ENCODE results near the gene YPEL3.
"Not testable (repeated sequence)": the region's sequence is repeated elsewhere in the genome, so short reads cannot be mapped to it uniquely, and the experiment has no call there.

YPEL3 gene

DNA sequence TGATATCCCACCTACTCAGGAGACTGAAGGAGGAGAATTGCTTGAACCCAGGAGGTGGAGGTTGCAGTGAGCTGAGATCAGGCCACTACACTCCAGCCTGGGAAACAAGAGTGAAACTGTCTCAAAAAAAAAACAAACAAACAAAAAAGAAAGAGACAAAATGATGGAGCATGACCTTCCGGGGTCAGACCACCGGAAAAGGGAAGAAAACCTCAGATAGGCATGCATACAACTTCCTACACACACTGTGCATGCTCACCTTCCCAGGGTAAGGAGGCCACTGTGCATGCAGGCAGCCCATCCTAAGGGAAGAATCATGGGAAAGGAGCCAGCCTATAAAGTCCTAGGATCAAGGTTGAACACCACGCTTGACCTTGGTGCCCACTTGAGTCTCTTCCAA lies 36.6 kb upstream of the YPEL3 start:
- H3K4me1 ChIP-seq (ENCODE audit: control insufficient read depth, insufficient read depth, low read length): no peaks in the 10 kb centered on the region
- no peaks in the 10 kb centered on the region for H3K9me3 ChIP-seq (ENCODE audit: control insufficient read depth, insufficient read depth, low read length)
- no peak for DNase-seq (ENCODE audit: low read depth, low spot score)
- H3K27me3 ChIP-seq (ENCODE audit: control insufficient read depth, insufficient read depth, low read length): no peaks in the 10 kb centered on the region
- H3K4me3 ChIP-seq (ENCODE audit: low read length): no peak overlapping the region
- H3K36me3 ChIP-seq (ENCODE audit: control insufficient read depth, insufficient read depth, low read length): no peaks in the 10 kb centered on the region
- no CpG with 5 or more reads among the region's 3 CpGs for WGBS (ENCODE audit: insufficient coverage, insufficient read length)
- no peak overlapping the region for H3K27ac ChIP-seq (ENCODE audit: low read length)

DNA sequence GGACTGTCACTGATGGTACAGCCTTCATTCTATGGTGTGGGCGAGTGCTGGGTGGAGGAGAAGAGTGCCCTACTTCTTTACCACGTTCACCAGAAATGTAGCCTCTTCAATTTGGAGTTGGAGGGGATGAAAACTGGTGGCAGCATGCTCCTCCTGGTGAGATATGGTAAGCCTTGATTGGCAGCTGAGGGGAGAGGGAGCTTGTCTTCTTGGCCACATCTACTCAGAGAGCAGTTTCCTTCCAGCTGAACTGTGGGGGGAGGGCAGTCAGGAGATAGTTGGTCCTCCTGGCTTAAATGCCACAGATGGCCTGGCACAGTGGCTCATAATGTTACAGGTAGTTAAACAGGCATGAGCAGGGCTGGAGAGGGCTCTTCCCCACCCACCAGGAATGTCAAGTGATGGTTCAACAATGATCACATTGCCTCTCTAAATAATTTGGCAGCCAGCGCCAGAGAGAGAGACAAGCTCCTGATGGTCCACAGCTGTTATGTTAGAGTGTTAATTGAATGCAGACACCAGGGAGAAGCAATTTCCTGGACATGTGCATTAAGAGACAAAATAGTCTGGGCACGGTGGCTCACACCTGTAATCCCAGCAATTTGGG lies 36.0 kb upstream of the YPEL3 start:
- no peak for DNase-seq (ENCODE audit: low read depth, low spot score)
- Histone ChIP-seq H3K36me3 (ENCODE audit: control insufficient read depth, insufficient read depth, low read length) (no peaks in the 10 kb centered on the region), H3K4me1 (ENCODE audit: control insufficient read depth, insufficient read depth, low read length) (no peaks in the 10 kb centered on the region), H3K27me3 (ENCODE audit: control insufficient read depth, insufficient read depth, low read length) (no peaks in the 10 kb centered on the region), H3K27ac (ENCODE audit: low read length) (no peak overlapping the region), H3K9me3 (ENCODE audit: control insufficient read depth, insufficient read depth, low read length) (no peaks in the 10 kb centered on the region), H3K4me3 (ENCODE audit: low read length) (no peak overlapping the region)
- WGBS (ENCODE audit: insufficient coverage, insufficient read length): no CpG with 5 or more reads among the region's 4 CpGs

DNA sequence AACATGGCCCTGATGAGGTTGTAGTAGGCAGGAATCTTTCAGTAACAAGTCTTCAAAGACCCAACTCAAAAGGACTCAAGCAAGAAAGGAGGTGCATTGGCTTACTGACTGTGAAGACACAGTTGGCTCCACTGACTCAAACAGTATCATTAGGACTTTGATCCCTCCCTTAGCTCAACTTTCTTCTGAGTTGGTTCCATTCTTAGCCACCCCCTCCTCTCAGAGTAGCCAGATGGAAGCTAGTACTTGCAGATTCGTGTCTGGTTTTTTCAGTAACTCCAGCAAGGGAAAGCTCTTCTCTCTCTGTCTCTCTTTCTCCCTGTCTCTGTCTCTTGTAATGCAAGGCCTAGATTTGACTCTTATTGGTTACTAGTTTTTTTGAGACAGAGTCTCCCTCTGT lies 32.0 kb upstream of the YPEL3 start:
- no peaks in the 10 kb centered on the region for H3K9me3 ChIP-seq (ENCODE audit: control insufficient read depth, insufficient read depth, low read length)
- H3K27ac ChIP-seq (ENCODE audit: low read length): no peak overlapping the region
- H3K36me3 ChIP-seq (ENCODE audit: control insufficient read depth, insufficient read depth, low read length): no peaks in the 10 kb centered on the region
- H3K4me3 ChIP-seq (ENCODE audit: low read length): no peak overlapping the region
- no peak for DNase-seq (ENCODE audit: low read depth, low spot score)
- no CpG with 5 or more reads among the region's 1 CpG for WGBS (ENCODE audit: insufficient coverage, insufficient read length)
- no peaks in the 10 kb centered on the region for H3K4me1 ChIP-seq (ENCODE audit: control insufficient read depth, insufficient read depth, low read length)
- H3K27me3 ChIP-seq (ENCODE audit: control insufficient read depth, insufficient read depth, low read length): no peaks in the 10 kb centered on the region

DNA sequence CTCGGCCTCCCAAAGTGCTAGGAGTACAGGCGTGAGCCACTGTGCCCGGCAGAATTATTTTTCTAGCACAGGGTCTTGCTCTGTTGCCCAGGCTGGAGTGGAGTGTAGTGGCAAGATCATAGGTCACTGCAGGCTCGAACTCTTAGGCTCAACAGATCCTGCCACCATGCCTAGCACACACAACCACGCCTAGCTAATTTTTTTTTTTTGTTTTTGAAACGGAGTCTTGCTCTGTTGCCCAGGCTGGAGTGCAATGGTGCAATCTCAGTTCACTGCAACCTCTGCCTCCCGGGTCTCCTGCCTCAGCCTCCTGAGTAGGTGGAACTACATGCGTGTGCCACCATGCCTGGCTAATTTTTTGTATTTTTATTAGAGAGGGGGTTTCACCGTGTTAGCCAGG lies 29.7 kb upstream of the YPEL3 start:
- H3K9me3 ChIP-seq (ENCODE audit: control insufficient read depth, insufficient read depth, low read length); H3K4me3 ChIP-seq (ENCODE audit: low read length); DNase-seq (ENCODE audit: low read depth, low spot score); H3K36me3 ChIP-seq (ENCODE audit: control insufficient read depth, insufficient read depth, low read length); H3K4me1 ChIP-seq (ENCODE audit: control insufficient read depth, insufficient read depth, low read length); H3K27me3 ChIP-seq (ENCODE audit: control insufficient read depth, insufficient read depth, low read length); H3K27ac ChIP-seq (ENCODE audit: low read length): not testable (repeated sequence)
- WGBS (ENCODE audit: insufficient coverage, insufficient read length): no CpG with 5 or more reads among the region's 9 CpGs

DNA sequence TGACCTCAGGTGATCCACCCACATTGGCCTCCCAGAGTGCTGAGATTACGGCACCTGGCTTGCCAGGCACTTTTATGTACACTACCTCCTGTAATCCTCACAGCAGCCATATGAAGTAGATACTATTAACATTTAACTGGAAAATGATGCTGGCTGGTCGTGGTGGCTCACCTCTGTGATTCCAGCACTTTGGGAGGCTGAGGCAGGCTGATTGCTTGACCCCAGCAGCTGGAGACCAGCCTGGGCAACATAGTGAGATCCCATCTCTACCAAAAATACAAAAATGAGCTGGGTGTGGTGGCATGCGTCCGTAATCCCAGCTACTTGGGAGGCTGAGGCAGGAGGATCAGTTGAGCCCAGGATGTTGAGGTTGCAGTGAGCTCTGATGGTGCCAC lies 29.0 kb upstream of the YPEL3 start:
- whole genome bisulfite sequencing (ENCODE audit: insufficient coverage, insufficient read length): no CpG with 5 or more reads among the region's 4 CpGs
- Histone ChIP-seq H3K9me3 (ENCODE audit: control insufficient read depth, insufficient read depth, low read length) (no peaks in the 10 kb centered on the region), H3K27ac (ENCODE audit: low read length) (no peak overlapping the region), H3K4me1 (ENCODE audit: control insufficient read depth, insufficient read depth, low read length) (no peaks in the 10 kb centered on the region), H3K36me3 (ENCODE audit: control insufficient read depth, insufficient read depth, low read length) (no peaks in the 10 kb centered on the region), H3K4me3 (ENCODE audit: low read length) (no peak overlapping the region), H3K27me3 (ENCODE audit: control insufficient read depth, insufficient read depth, low read length) (no peaks in the 10 kb centered on the region)
- no peak for DNase-seq (ENCODE audit: low read depth, low spot score)

DNA sequence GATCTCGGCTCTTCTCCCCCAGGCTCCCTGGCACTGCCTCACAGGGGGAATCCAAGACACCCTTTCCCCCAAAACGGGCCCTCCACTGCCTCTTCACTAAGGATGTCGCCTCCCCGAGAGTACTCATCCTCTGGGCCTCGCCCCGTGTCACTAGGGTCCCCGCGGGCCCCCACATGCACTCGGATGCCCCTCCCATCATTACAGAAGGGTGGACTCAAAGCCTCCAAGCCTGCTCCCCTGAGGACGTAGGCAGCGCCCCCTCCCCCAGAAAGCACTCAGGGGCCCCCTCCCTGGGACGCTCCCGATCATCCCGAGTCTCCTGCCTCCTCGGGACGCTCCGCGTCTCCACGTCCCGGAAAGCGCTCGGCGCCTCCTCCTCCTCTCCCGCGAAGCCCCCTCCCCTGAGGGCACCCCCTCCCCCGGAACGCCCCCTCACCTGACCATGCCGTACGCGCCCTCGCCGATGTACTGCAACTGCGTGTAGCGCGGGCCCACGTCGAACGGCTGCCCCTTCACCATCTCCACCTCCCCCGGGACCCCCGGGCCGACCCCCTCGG lies 26.7 kb upstream of the YPEL3 start:
- no peaks in the 10 kb centered on the region for H3K4me1 ChIP-seq (ENCODE audit: control insufficient read depth, insufficient read depth, low read length)
- no peak for DNase-seq (ENCODE audit: low read depth, low spot score)

DNA sequence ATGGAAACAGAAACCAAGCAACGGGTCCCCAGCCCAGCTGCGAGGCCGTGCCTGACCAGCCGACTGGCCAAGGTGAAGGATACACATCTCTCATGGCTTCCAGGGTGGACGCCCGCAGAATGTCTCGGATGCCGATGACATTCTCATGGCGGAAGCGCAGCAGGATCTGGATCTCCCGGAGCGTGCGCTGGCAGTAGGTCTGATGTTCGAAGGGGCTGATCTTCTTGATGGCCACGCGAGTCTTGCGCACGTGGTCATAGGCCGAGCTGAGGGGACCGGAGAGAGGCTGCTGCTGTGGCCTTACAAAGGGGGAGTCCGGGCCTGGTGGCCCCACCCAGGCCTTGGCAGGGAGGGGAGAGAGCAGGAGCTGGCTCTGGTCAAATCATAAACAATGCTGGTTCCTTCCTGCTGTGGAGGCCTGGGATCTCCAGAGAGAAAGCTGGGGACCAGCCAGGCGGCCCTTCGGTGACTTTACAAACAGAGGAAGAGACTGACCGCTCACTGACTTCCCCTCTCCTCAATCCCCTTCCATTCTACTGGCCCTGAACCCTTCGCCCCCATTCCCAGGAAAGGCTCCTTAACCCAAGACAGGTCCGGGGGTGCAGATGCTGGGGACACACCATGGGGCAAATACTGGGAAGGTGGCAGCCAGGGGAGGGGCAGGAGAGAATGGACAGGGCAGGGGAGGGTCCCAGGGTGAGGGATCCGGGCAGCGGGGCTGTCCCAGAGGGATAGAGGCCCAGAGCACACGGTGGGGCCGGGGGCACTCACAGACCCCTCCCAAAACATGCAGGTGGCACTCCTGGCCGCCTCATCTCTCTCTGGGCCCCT lies 25.9 kb upstream of the YPEL3 start:
- no peak for DNase-seq (ENCODE audit: low read depth, low spot score)
- no peaks in the 10 kb centered on the region for H3K9me3 ChIP-seq (ENCODE audit: control insufficient read depth, insufficient read depth, low read length)
- no peaks in the 10 kb centered on the region for H3K4me1 ChIP-seq (ENCODE audit: control insufficient read depth, insufficient read depth, low read length)
- no peak overlapping the region for H3K27ac ChIP-seq (ENCODE audit: low read length)
- peak overlapping the region; percentile 70; the same call in 1 of the 2 replicates for H3K4me3 ChIP-seq (ENCODE audit: low read length)
- H3K27me3 ChIP-seq (ENCODE audit: control insufficient read depth, insufficient read depth, low read length): no peaks in the 10 kb centered on the region
- WGBS (ENCODE audit: insufficient coverage, insufficient read length): no CpG with 5 or more reads among the region's 31 CpGs
- H3K36me3 ChIP-seq (ENCODE audit: control insufficient read depth, insufficient read depth, low read length): peaks cover 4% of the 10 kb centered on the region; the same call in 1 of the 2 replicates

More for the DNA sequence above, 26.7 kb upstream of the YPEL3 start:
- no CpG with 5 or more reads among the region's 42 CpGs for WGBS (ENCODE audit: insufficient coverage, insufficient read length)
- Histone ChIP-seq H3K27me3 (ENCODE audit: control insufficient read depth, insufficient read depth, low read length) (no peaks in the 10 kb centered on the region), H3K27ac (ENCODE audit: low read length) (no peak overlapping the region), H3K9me3 (ENCODE audit: control insufficient read depth, insufficient read depth, low read length) (no peaks in the 10 kb centered on the region), H3K36me3 (ENCODE audit: control insufficient read depth, insufficient read depth, low read length) (peaks cover 2% of the 10 kb centered on the region; the same call in 1 of the 2 replicates), H3K4me3 (ENCODE audit: low read length) (peak overlapping the region; percentile 70; the same call in 1 of the 2 replicates)

DNA sequence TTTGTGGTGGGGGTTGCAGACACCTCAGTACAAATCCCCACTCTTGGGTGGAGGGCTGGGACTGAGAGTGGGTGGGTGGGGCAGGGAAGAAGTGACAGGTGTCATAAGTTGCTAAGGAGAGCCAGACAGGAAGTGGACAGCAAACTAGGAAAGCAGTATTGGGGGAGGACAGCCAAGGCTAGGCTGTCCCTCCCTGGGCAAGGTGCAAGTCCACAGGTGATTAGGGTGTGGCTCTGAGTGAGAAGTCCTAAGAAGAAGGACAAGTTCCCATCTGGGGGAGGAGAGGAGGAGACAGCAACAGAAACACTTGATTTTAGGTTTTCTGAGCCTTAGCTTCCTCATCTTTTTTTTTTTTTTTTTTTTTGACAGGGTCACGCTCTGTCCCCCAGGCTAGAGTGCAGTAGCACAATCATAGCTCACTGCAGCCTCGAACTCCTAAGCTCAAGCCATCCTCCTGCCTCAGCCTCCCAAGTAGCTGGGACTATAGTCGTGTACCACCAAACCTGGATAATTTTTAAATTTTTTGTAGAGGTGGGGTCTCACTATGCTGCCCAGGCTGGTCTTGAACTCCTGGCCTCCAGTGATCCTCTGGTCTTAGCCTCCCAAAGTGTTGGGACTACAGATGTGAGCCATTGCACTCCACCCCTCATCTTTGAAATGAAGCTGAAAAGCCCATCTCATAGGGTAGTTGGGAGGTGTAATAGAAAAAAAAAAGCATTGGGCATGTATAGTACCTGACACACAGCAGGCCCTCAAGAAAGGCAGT lies 24.5 kb upstream of the YPEL3 start:
- no peaks in the 10 kb centered on the region for H3K9me3 ChIP-seq (ENCODE audit: control insufficient read depth, insufficient read depth, low read length)
- DNase-seq (ENCODE audit: low read depth, low spot score): no peak
- no peaks in the 10 kb centered on the region for H3K4me1 ChIP-seq (ENCODE audit: control insufficient read depth, insufficient read depth, low read length)
- no peak overlapping the region for H3K27ac ChIP-seq (ENCODE audit: low read length)
- peaks cover 4% of the 10 kb centered on the region; the same call in 1 of the 2 replicates for H3K36me3 ChIP-seq (ENCODE audit: control insufficient read depth, insufficient read depth, low read length)
- no peak overlapping the region for H3K4me3 ChIP-seq (ENCODE audit: low read length)
- no CpG with 5 or more reads among the region's 3 CpGs for WGBS (ENCODE audit: insufficient coverage, insufficient read length)
- H3K27me3 ChIP-seq (ENCODE audit: control insufficient read depth, insufficient read depth, low read length): no peaks in the 10 kb centered on the region

DNA sequence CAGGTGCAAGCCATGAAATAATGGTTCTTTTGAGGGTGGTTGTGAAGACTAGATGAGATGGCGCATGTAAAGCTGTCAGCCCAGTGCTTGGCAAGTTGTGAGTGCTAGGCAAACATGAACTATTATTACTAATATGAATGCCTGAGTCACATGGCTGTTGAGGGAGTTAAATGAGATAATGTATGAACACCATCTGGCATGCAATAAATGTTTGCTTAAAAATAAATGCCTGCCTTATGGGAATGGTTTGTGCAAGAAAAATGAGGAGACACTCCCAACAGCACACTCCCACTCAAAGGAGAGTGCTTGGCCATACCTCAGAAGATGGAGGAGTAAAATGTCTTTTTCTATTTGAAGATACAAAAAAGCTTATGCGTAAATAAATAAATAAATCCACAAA lies 23.4 kb upstream of the YPEL3 start:
- Histone ChIP-seq H3K36me3 (ENCODE audit: control insufficient read depth, insufficient read depth, low read length) (peaks cover 4% of the 10 kb centered on the region; the same call in 1 of the 2 replicates), H3K4me3 (ENCODE audit: low read length) (no peak overlapping the region), H3K27ac (ENCODE audit: low read length) (no peak overlapping the region), H3K27me3 (ENCODE audit: control insufficient read depth, insufficient read depth, low read length) (no peaks in the 10 kb centered on the region), H3K4me1 (ENCODE audit: control insufficient read depth, insufficient read depth, low read length) (no peaks in the 10 kb centered on the region), H3K9me3 (ENCODE audit: control insufficient read depth, insufficient read depth, low read length) (no peaks in the 10 kb centered on the region)
- DNase-seq (ENCODE audit: low read depth, low spot score): no peak
- WGBS (ENCODE audit: insufficient coverage, insufficient read length): no CpG with 5 or more reads among the region's 2 CpGs

DNA sequence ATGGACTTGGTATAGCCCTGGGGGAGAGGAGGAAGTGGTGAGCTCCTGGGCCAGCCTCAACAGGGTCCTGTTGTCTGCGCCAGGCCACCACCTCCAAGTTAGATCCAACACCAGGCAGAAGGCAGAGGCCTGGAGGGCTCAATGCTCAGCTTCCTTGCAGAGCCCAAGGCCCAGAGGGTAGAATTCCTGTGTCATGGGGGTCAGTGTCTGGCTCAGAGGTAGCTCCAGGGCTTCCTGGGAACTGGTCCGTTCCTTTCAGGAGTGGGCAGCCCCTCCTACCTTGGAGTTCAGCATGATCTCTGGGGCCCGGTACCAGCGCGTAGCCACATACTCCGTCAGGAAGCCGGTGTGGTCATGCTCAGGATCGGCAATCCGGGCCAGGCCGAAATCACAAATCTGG lies 21.8 kb upstream of the YPEL3 start:
- Histone ChIP-seq H3K4me3 (ENCODE audit: low read length) (no peak overlapping the region), H3K36me3 (ENCODE audit: control insufficient read depth, insufficient read depth, low read length) (peaks cover 4% of the 10 kb centered on the region; the same call in 1 of the 2 replicates), H3K4me1 (ENCODE audit: control insufficient read depth, insufficient read depth, low read length) (no peaks in the 10 kb centered on the region; the same call in 1 of the 2 replicates), H3K27me3 (ENCODE audit: control insufficient read depth, insufficient read depth, low read length) (no peaks in the 10 kb centered on the region), H3K9me3 (ENCODE audit: control insufficient read depth, insufficient read depth, low read length) (no peaks in the 10 kb centered on the region), H3K27ac (ENCODE audit: low read length) (no peak overlapping the region)
- DNase-seq (ENCODE audit: low read depth, low spot score): no peak
- no CpG with 5 or more reads among the region's 10 CpGs for WGBS (ENCODE audit: insufficient coverage, insufficient read length)

All from iPS DF 6.9 (cell line).